Measurements from ENCODE around the gene ARF3.

The ARF3 gene

GRCh38 chr12:48981757-48982157, 24.5 kb upstream of the ARF3 start:
- DNase-seq (ENCODE audit: low read depth, low spot score): no peak

DNA sequence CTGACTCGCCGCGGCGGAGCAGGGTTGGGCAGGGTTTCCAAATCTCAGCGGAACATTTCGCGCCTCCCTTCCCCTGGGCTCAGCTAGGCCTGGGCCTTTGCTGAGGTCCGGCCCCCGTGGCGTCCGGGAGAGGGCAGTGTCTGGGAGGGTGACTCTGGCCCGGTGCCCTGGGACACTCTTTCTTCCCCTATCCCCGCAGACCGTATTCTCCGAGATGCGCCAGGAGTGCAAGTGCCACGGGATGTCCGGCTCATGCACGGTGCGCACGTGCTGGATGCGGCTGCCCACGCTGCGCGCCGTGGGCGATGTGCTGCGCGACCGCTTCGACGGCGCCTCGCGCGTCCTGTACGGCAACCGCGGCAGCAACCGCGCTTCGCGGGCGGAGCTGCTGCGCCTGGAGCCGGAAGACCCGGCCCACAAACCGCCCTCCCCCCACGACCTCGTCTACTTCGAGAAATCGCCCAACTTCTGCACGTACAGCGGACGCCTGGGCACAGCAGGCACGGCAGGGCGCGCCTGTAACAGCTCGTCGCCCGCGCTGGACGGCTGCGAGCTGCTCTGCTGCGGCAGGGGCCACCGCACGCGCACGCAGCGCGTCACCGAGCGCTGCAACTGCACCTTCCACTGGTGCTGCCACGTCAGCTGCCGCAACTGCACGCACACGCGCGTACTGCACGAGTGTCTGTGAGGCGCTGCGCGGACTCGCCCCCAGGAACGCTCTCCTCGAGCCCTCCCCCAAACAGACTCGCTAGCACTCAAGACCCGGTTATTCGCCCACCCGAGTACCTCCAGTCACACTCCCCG, 23.9 kb upstream of the ARF3 start:
- peak; percentile 27 for DNase-seq (ENCODE audit: low read depth, low spot score)

DNA sequence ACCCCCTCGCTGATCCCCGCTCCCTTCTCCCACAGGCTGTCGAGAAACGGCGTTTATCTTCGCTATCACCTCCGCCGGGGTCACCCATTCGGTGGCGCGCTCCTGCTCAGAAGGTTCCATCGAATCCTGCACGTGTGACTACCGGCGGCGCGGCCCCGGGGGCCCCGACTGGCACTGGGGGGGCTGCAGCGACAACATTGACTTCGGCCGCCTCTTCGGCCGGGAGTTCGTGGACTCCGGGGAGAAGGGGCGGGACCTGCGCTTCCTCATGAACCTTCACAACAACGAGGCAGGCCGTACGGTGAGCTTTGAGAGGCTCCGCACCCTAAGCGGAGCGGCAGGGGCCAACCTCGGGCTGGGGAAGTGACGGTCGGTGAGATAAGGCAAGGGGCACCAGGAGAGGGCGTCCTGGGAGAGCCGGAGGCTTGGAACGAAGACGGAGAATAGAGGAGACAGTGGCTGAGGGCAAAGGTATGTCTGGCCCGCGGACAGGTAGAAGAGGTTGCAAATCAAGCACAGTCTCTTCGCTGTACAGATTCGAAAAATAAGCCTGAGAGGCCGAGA, 23.2 kb upstream of the ARF3 start:
- peak; percentile 84 for DNase-seq (ENCODE audit: low read depth, low spot score)

GRCh38 chr12:48979602-48980388, 22.5 kb upstream of the ARF3 start:
- peak; percentile 47 for DNase-seq (ENCODE audit: low read depth, low spot score)

GRCh38 chr12:48978741-48979601, 21.7 kb upstream of the ARF3 start:
- DNase-seq (ENCODE audit: low read depth, low spot score): peak; percentile 38

GRCh38 chr12:48978291-48978740, 21.0 kb upstream of the ARF3 start, which contains the start of gene WNT1:
WNT1 (plus strand) TSS chr12:48978322; CDS start chr12:48978651, 329 bp downstream.
- peak; percentile 34 for DNase-seq (ENCODE audit: low read depth, low spot score)

GRCh38 chr12:48977290-48978281, 20.3 kb upstream of the ARF3 start:
- peak; percentile 24 for DNase-seq (ENCODE audit: low read depth, low spot score)

DNA sequence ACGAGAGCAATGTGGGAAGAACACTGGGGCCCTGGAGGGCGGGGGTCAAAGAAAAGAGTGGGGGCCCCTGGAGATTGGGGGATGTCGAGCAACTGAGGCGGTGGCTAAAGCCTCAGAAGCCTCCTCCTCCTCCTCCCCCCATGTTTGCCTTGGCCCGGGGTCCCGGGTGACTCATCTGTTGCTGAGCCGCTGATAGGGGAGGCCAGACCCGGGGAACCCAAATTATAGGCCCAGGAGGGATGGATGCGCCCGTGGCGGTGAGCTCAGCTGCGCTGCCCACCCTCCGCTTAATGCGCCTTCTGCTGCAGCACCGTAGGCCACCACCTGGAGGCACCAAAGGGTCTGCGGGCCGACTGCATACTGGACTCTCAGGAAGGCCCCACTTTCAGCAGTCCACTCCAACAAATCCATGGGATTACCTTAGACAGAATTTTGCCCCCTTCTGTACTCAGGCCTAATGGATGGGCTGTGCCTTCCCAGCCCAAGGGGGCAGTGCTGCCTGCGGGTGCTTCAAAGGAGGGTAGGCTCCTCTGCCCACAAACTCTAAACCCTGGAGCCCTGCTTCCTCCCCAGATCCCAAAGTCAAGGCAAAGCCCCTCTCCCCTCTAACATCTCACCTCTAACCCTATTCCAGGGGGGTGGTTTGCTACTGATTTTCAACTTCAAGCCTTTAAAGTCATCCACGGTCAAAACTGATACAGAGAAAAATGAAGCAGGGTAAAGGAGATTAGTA, 16.8 kb upstream of the ARF3 start:
- peak; percentile 84 for DNase-seq (ENCODE audit: low read depth, low spot score)

DNA sequence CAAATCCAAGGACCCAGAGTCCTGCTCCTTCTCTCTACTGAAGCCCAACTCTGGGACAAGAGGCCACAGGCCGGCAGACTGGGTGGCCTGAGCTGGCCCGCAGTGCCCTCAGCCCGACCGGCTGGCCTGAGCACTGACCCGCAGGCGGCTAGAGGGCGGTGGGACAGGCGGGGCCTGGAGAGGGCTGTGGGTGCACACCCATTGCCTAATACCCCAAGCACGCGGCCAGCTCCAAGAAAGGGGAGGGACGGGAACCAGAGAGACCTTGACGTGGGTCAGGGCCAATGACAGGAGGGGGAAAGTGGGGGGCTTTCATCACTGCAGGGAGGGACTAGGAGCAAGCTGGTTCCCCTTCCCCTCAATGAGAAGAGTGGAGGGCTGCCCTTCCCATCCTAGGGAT, 16.2 kb upstream of the ARF3 start:
- peak; percentile 44 for DNase-seq (ENCODE audit: low read depth, low spot score)

DNA sequence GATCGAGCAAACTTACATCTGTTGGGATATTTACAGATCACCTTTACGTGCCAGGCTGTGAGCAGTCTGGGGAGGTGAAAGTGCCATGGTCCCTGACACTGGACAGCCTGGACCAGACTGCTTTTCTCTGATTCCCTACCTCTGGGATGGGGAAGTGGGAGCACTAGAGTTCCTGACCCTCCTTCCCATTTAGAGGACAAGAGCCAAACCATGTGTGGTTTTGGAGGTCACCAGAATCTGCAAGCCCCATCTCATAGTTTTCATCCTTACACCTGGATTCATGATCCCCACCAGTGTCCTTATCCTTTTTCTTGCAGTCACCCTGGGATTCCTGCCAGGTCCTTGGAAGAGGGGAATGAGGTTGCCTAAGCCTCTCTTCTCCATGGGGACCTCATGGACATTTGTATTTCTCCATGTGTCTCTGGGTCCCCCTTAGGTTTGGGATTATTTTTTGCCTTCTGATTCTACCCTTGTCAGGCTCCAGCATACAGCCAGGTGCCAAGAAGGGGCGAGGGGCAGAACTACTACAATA, 15.7 kb upstream of the ARF3 start:
- DNase-seq (ENCODE audit: low read depth, low spot score): no peak

- no peak for DNase-seq (ENCODE audit: low read depth, low spot score)
Measured at GRCh38 chr12:48972213-48972951, 15.1 kb upstream of the ARF3 start.

- DNase-seq (ENCODE audit: low read depth, low spot score): no peak
Measured at GRCh38 chr12:48970702-48971334, 13.5 kb upstream of the ARF3 start.

DNA sequence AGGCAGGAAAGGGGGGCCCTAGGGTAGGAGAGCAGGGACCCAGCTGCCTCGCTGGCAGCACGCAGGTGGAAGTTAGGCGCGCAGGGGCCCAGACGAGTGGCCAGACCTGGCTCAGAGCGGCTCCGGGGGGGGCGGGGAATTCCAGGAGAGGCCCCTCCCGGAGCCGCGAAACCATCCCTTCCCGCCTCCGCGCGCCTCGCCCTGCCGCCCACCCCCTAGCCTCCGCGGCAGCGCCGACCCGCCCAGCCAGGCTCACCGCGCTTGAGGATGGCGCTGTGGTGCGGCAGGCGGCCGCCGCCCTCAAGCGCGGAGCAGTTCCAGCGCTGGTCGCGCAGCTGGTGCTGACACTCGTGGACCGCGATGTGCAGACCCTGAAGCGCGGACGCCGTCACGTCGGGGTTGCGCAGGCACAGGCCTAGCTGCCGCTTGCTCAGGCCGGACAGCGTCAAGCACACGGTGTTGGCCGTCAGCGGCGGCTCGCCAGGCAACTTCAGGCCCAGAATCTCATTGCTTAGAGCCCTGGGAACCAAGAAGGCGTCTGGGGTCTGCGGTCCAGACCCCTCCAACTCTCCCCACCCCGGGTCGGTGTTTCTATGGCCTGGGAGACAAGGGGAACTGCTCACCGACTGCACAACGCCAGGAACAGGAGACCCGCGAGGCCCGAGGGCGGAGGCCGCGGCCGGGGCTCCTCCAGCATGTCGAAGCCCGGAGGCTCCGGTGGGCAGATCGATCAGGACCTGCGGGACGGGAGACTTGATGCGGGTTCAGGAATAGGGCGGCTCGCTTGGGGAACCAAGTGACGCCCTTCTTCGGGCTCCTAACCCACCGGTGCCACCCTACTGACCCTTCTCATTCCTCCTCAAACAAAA, 12.8 kb upstream of the ARF3 start:
- DNase-seq (ENCODE audit: low read depth, low spot score): peak; percentile 64

DNA sequence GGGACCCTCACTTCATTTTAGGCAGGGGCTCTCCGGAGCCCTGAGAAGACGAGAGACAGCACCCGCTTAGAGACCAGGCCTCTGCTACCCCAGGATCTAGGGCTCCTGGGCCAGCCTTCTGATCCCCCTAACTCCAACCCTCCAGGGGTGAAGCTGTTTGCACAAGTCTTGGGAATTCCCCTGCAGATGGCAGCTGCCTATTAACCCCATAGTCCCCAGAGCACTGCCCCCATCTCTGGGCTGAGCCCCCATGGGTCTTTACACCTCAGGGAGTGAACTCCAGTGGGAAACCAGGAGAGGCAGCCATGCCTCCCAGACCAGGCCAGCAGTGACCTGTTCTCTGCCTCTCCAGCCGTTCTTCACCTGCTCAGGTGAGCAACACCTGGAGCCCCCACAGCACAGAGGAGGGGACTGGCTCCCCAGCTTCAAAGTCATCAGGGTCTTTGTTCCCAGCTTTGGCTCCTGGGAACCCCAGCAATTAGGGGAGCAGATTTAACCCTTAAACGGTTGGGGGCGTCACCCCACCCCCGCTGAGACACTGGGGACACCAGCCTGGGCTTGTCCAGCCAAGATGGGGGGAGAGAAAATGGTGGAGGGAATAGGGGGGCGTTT, 12.0 kb upstream of the ARF3 start:
- no peak for DNase-seq (ENCODE audit: low read depth, low spot score)

DNA sequence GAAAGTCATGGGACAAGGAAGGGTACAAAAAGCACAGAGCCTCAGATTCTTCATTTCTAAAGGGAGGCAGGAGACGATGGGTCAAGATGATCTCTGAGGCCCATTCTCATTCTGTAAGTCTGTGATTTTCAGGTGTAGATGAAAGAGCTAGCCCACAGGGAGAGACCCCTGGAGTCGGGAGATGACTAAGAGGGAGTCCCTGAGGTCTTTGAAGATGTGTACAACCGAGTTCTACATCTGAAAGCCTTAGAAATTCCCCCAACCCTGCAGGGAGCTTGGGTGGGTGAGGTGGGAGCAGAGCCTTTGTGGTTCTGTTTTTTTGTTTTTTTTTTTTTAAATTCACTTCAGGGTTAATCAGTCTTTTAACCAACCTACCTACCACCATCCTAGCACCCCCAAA, 11.2 kb upstream of the ARF3 start:
- DNase-seq (ENCODE audit: low read depth, low spot score): no peak

- no peak for DNase-seq (ENCODE audit: low read depth, low spot score)
Measured at GRCh38 chr12:48967991-48968390, 10.7 kb upstream of the ARF3 start.

Measured in ELF-1 (cell line).